GM20431 (cell line): Measurements from ENCODE around the gene IL17RE.

ENCODE experiments used
- in situ Hi-C: fragments of 300-500 bp; cut with MseI, MboI; formaldehyde crosslinking; loops from one replicate; pipeline ENCODE4 v1.15.0; 2020; ENCODE audit warnings: low sequenced_read_pairs; ENCODE audit not compliant: unreplicated experiment

IL17RE gene

DNA sequence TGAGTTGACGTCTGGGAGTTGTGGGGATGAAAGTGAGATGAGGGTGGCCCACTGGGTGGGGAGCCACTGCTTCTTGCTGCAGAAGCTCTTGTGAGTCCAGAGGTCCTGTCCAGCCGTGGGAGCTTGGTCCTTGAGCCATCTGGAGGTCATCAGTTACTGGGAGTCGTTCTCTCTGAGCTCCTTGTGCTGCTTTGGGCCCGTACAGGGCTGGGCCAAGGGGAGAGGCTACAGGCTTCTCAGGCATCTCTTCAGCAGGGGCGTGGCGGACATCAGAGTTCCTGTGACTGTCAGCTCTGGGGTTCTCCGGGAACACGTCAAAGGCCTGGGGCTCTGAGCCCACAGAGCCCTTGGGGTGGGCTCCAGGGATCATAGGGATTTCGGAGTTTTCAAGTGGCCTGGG lies 47.0 kb downstream of the IL17RE start:
- in situ Hi-C loops, result no loop called here

DNA sequence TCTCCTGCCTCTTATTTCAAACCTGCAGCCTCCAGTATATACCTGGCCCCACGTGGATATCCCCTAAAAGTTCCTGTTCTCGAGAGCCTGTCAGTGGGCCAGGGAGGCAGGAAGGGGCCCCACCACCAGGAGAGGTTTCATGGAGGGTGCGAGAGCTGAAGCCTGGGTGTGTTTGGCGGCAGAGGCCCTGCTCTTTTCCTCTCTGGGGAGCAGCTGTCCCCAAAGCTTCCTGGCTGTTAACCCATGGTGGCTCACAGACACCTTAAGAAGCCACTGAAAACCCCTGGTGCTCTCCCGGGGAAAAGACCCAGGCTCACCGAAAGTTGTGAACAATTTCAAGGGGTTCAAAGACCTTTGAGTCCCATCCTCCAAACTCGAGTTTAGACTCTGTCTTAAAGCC lies 48.5 kb downstream of the IL17RE start:
- in situ Hi-C loops, result no loop called here

DNA sequence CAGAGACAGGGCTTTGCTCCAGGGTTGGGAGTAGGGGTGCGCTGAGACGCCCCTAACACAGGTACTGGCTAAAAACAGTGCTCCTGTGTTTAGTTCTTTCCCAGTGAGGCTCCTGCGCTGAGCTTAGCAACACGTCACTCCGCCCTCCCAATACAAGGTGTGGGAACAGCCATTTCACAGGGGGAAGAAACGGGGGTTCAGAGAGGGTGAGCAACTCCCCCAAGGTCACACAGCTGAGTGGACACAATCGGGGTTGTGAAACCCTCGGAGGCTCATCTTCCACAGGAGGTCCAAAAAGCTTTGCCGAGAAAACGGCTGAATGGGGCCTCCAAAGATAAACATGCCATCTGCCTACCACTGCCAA lies 48.9 kb downstream of the IL17RE start:
- in situ Hi-C loops, result no loop called here

DNA sequence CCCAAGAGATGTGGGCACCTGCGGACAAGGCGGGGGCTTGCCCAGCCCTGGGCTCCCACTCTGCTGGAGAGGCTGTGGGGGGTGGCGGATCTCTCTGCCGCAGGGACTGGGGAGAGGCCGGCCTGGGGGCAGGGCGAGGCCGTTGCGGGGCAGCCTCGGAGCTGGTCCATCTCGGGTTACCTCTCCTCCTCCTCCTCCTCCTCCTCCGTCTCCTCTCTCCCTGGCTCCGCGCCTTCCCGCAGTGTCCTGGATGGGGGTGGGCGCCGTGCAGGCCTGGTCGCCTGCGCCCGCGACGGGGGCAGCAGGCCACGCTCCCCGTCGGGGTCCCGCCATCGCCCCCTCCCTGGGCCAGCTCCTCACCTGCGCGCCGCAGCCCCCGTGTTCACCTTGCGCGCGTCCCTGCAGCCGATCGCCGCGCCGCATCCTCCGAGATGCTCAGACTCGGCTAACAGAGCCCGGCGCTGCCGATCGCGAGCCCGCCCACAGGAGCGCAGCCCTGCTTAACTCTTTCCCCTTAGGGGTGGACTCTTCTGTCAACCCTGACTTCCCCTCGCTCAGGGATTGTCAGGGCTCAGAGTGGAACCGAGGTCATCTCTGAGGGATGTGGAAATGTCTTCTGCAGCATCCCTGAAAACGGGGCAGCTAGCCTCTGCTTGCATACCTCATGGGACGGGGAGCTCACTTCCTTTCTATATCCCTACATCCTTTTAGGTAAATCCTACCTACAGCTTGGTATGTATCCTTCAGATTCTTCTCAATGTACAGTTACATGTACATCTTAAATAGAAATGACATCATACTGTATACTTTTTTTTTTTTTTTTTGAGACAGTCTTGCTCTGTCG lies 49.5 kb downstream of the IL17RE start, which contains the start of gene PRRT3:
PRRT3 (minus strand) TSS at position 447 of the 844 bp plus-strand sequence. CDS start 2,293 bp downstream, outside the sequence.
- in situ Hi-C loops, result no loop called here

DNA sequence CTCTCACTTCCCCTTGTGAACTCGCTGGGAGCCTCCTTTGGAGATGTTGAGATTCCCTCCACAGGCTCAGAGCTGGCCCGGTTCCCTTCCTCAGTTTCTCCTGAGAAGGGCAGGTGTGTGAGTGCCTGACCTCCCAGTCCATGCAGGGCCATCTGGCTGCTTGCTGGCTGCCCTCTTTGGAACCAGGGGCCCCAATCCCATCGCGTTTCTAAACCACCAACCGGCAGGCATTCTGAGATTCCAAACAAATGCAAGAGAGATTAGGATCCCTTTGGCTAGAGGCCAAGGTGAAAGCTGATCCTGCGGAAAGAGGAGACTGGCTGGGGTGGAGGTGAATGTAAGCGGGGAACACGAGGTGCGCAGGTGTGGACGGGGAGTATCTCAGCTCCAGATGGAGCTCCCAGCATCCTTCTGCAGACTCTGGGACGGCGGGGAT lies 52.4 kb downstream of the IL17RE start:
- in situ Hi-C loops, result no loop called here

DNA sequence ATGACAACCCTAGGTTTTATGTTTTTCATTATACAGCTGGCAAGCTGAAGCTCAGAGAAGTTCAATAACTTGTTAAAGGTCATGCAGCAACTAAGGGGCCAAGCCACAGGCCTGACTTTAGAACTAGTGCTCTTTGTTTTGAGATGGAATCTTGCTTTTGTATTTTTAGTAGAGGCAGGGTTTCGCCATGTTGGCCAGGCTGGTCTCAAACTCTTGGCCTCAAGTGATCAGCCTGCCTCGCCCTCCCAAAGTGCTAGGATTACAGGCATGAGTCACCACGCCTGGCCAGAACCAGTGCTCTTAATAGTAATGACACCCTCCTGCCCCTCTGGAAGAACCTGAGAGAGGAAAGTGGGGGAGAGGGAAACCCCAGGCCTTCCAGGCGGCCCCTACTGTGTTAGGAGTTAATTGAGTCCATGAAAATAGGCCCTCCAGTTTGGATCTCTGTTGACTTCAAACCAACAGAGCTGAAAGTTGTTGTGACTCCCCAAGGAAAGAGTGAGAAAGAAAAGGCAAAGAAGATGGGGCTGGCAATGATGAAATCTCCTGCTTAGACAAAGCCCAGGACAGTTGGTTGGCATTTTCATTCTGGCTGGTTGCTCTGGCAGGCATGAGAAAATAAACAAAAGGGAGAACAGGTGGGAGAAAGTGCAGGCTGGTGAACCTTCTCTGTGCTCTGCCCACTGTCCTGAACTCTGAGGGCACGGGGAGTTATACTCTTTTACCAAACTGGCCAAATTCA lies 53.1 kb downstream of the IL17RE start:
- in situ Hi-C loops, result no loop called here

DNA sequence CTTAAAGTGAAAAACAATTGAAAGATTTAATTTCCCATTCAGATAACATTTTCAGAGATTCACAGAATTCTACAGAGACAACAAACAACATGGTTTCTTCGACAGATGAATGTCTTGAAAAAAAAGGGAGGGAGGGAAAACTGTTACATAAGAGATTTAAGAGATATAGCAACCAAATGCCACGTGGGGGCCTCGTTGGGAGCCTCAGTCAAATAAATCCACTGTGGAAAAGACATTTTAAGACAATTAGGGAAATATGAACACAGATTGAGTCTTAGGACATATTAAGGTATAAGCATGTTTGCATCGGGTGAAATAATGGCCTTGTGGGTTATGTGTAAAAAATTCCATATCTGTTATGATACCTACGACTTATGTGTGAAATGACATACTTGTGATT lies 54.6 kb downstream of the IL17RE start:
- in situ Hi-C loops, result no loop called here

DNA sequence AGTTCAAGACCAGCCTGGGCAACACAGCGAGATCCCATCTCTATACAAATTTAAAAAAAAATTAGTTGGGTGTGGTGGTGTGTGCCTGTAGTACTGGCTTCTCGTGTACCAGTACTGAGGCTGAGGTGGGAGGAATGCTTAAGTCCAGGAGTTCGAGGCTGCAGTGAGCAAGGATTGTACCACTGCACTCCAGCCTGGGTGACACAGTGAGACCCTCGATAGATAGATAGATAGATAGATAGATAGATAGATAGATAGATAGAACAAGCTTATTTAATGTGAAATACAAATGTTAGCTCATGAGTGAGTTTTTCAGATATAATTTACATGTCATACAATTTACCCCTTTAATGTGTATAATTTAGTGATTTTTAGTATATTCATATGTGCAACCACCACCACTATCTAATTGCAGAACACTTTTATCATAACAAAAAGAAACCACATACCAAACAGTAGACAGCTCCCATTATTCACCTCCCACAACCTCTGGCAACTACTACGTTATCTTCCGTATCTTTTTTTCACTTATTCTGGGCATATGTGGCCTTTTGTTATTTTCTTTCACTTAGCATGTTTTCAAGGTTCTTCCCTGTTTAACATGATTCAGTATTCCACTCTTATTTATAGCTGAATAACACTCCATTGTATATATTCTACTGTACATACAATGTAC lies 62.7 kb downstream of the IL17RE start:
- in situ Hi-C loops, result no loop called here
